IPS-20b (cell line): Measurements from ENCODE around the gene MFN2.

Experiments used
- H3K27ac ChIP-seq: one replicate; pipeline ENCODE4 v1.5.1; 2013; ENCODE audit warnings: low read length
- H3K27me3 ChIP-seq: 2 replicates; pipeline ENCODE4 v1.6.1; 2013; ENCODE audit warnings: mild to moderate bottlenecking, low read length, inconsistent platforms; ENCODE audit not compliant: insufficient read depth
- H3K36me3 ChIP-seq: 2 replicates; pipeline ENCODE4 v1.6.1; 2013; ENCODE audit warnings: low read depth, mild to moderate bottlenecking, inconsistent platforms, low read length, moderate library complexity; ENCODE audit not compliant: insufficient read depth
- H3K4me1 ChIP-seq: 2 replicates; pipeline ENCODE4 v1.6.1; 2013; ENCODE audit warnings: mild to moderate bottlenecking, control low read depth, inconsistent platforms, low read length, moderate library complexity; ENCODE audit not compliant: insufficient read depth
- H3K4me3 ChIP-seq: 2 replicates; pipeline ENCODE4 v1.5.1; 2013; ENCODE audit warnings: mild to moderate bottlenecking, low read length, inconsistent platforms
- H3K9ac ChIP-seq: 2 replicates; pipeline ENCODE4 v1.6.1; 2013; ENCODE audit warnings: low read depth, mild to moderate bottlenecking, inconsistent platforms, low read length, moderate library complexity
- H3K9me3 ChIP-seq: 2 replicates; pipeline ENCODE4 v1.6.1; 2013; ENCODE audit warnings: mild to moderate bottlenecking, low read depth, low read length, inconsistent platforms; ENCODE audit not compliant: insufficient read depth

Gene MFN2

GRCh38 chr1:12047120-12047876, 67.1 kb downstream of the MFN2 start:
- no peaks in the 10 kb centered on the region for H3K9me3 ChIP-seq
- no peak overlapping the region for H3K4me3 ChIP-seq
- H3K27ac ChIP-seq, result no peak overlapping the region
- H3K36me3 ChIP-seq, result no peaks in the 10 kb centered on the region
- H3K4me1 ChIP-seq, result peaks cover 9% of the 10 kb centered on the region; the same call in 1 of the 2 replicates
- no peak overlapping the region for H3K9ac ChIP-seq
- H3K27me3 ChIP-seq, result no peaks in the 10 kb centered on the region

DNA sequence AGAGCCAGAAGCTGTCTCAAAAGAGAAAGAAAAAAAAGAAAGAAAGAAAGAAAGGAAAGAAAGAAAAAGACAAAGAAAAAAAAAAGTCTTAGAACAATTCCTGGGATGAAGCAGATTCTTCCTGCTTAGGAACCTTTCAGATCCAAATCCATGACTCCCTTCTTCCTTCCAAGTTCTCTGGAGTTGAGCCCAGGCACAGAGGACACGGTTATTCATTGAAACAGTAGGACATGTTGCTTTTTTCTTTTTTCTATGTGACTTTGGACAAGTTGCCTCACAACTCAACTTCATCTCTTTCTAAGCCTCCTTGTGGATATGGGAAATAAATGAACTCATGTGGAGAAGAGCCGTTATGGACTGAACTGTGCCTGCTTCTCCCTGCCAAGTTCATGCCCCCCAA, 68.1 kb downstream of the MFN2 start:
- no peaks in the 10 kb centered on the region for H3K9me3 ChIP-seq
- H3K4me3 ChIP-seq, result no peak overlapping the region
- peaks cover 10% of the 10 kb centered on the region; the same call in 1 of the 2 replicates for H3K4me1 ChIP-seq
- no peaks in the 10 kb centered on the region for H3K36me3 ChIP-seq
- no peak overlapping the region for H3K9ac ChIP-seq
- H3K27me3 ChIP-seq, result no peaks in the 10 kb centered on the region
- no peak overlapping the region for H3K27ac ChIP-seq

GRCh38 chr1:12049616-12050015, 69.4 kb downstream of the MFN2 start:
- no peaks in the 10 kb centered on the region for H3K9me3 ChIP-seq
- no peaks in the 10 kb centered on the region for H3K36me3 ChIP-seq
- no peak overlapping the region for H3K27ac ChIP-seq
- H3K4me3 ChIP-seq, result no peak overlapping the region
- no peak overlapping the region for H3K9ac ChIP-seq
- H3K4me1 ChIP-seq, result peaks cover 10% of the 10 kb centered on the region; the same call in 1 of the 2 replicates
- no peaks in the 10 kb centered on the region for H3K27me3 ChIP-seq

- Histone ChIP-seq H3K27ac (no peak overlapping the region), H3K9me3 (no peaks in the 10 kb centered on the region), H3K36me3 (no peaks in the 10 kb centered on the region), H3K9ac (no peak overlapping the region), H3K4me3 (no peak overlapping the region), H3K4me1 (peaks cover 10% of the 10 kb centered on the region; the same call in 1 of the 2 replicates), H3K27me3 (no peaks in the 10 kb centered on the region)
Measured at GRCh38 chr1:12051361-12051760, 71.1 kb downstream of the MFN2 start.

DNA sequence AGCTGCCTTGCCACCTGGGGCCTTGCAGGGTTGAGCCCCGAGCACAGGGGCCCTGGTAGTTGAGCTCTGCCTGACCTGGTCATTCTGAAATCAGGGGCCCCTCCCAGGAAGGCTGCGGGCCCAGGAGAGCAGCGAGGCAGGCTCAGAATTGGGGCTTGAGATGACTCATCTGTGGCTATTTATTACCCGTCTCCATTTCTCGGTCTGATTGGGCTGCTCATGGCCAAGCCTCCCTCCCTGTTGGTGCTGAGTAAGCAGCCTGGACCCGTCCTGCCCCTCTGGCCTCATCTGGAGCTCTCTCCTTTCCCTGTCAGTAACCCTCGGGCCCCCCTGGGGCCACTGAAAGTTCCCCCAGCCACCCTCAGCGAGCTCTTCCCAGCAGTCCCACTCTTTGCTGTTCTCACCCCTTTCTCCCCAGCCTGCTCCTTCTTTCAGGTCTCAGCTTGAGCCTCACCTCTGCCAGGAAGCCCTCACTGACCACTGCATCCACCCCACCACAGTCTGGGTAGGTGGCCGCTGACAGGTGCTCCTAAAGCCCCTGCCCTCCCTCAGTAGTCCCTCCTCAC, 71.8 kb downstream of the MFN2 start:
- H3K4me1 ChIP-seq, result peaks cover 10% of the 10 kb centered on the region; the same call in 1 of the 2 replicates
- H3K27ac ChIP-seq, result no peak overlapping the region
- no peaks in the 10 kb centered on the region for H3K9me3 ChIP-seq
- H3K27me3 ChIP-seq, result no peaks in the 10 kb centered on the region
- no peaks in the 10 kb centered on the region for H3K36me3 ChIP-seq
- no peak overlapping the region for H3K9ac ChIP-seq
- no peak overlapping the region for H3K4me3 ChIP-seq

DNA sequence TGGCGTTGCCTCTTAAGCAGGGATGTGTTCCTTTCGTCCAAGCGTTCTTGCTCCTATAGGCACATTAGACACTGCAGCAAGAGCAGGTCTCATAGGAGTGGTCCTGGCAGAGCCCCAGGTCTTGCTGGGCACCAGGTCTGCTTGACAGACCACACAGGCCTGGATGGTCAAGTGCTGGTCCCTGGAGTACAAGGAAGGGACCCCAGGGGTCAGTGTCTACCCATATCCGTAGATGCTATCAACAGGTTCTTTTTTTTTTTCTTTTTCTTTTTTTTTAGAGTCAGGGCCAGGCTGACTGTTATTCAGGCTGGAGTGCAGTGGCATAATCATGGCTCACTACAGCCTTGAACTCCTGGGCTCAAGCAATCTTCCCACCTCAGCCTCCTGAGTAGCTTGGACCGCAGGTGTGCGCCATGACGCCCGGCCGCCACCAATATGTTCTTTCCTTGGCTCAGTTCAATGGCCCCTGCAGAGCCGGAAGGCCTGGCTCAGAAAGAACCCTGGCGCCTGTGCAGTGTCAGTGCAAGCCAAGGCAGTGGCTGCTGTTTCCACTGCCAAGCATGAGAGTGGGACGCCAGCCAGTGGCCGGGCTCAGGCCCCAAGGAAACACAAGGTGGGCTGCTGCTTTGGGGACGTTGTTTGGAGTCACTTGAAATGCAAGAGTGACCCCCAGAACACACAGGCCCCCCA, 72.9 kb downstream of the MFN2 start:
- Histone ChIP-seq H3K9me3 (no peaks in the 10 kb centered on the region), H3K36me3 (no peaks in the 10 kb centered on the region), H3K4me3 (no peak overlapping the region), H3K27me3 (no peaks in the 10 kb centered on the region), H3K4me1 (peaks cover 10% of the 10 kb centered on the region; the same call in 1 of the 2 replicates), H3K9ac (no peak overlapping the region), H3K27ac (no peak overlapping the region)

- H3K4me1 ChIP-seq, result peaks cover 10% of the 10 kb centered on the region; the same call in 1 of the 2 replicates
- H3K9me3 ChIP-seq, result no peaks in the 10 kb centered on the region
- no peaks in the 10 kb centered on the region for H3K36me3 ChIP-seq
- no peaks in the 10 kb centered on the region for H3K27me3 ChIP-seq
- H3K27ac ChIP-seq, result no peak overlapping the region
- H3K9ac ChIP-seq, result no peak overlapping the region
- no peak overlapping the region for H3K4me3 ChIP-seq
Measured at GRCh38 chr1:12053752-12054548, 73.7 kb downstream of the MFN2 start.

GRCh38 chr1:12055259-12055658, 75.0 kb downstream of the MFN2 start:
- no peak overlapping the region for H3K27ac ChIP-seq
- no peak overlapping the region for H3K4me3 ChIP-seq
- no peak overlapping the region for H3K9ac ChIP-seq
- H3K4me1 ChIP-seq, result peaks cover 7% of the 10 kb centered on the region; the same call in 1 of the 2 replicates
- H3K36me3 ChIP-seq, result no peaks in the 10 kb centered on the region
- H3K27me3 ChIP-seq, result no peaks in the 10 kb centered on the region
- H3K9me3 ChIP-seq, result no peaks in the 10 kb centered on the region

- Histone ChIP-seq H3K9ac (no peak overlapping the region), H3K4me1 (peaks cover 7% of the 10 kb centered on the region; the same call in 1 of the 2 replicates), H3K9me3 (no peaks in the 10 kb centered on the region), H3K36me3 (no peaks in the 10 kb centered on the region), H3K27me3 (peaks cover 2% of the 10 kb centered on the region), H3K27ac (no peak overlapping the region), H3K4me3 (no peak overlapping the region)
Measured at GRCh38 chr1:12056331-12056841, 76.1 kb downstream of the MFN2 start.

GRCh38 chr1:12057382-12057781, 77.1 kb downstream of the MFN2 start:
- H3K36me3 ChIP-seq, result no peaks in the 10 kb centered on the region
- H3K27me3 ChIP-seq, result peaks cover 10% of the 10 kb centered on the region
- no peak overlapping the region for H3K9ac ChIP-seq
- 0 out of 2 replicates have a peak, but pooled peaks cover under 1% of the 10 kb centered on the region for H3K4me1 ChIP-seq
- H3K9me3 ChIP-seq, result no peaks in the 10 kb centered on the region
- H3K4me3 ChIP-seq, result no peak overlapping the region
- no peak overlapping the region for H3K27ac ChIP-seq
